HepG2 (cell line): ENCODE data around the gene FAM24B. TPM values are rescaled to one million over a fixed set of nuclear protein-coding genes. Genes with fewer than 3 reads are reported as not detected.
A peak's percentile ranks its signal among the peaks of the same experiment; 100 is the strongest.

Source experiments
- ATAC-seq: fragments of 200-7000 bp; cut with Tn5 transposase; 3 replicates; pipeline ENCODE4 v1.9.1; 2020; ENCODE audit warnings: mild to moderate bottlenecking, moderate library complexity
- BruUV-seq: library from RNA; stranded (reverse); fragments of 400-500 nt; replicated peaks from 2 replicates; lab custom pipeline; 2021; lab: Mats Ljungman, UMichigan
- CTCF ChIA-PET: fragments of 300-600 bp; formaldehyde crosslinking; extraction: SDS; loops from one replicate; lab custom pipeline; 2021; ENCODE audit warnings: low total read pairs, inconsistent platforms, low intra/inter-chr PET ratio; lab: Yijun Ruan, JAX
- POLR2A ChIA-PET: fragments of 350-600 bp; sonication (Branson Sonifier 250); formaldehyde crosslinking; loops from one replicate; lab custom pipeline; 2020; ENCODE audit warnings: antibody characterized with exemption, inconsistent platforms; lab: Yijun Ruan, JAX
- DNase-seq: peaks from one replicate; pipeline ENCODE4 v3.0.0-alpha.2; 2015; ENCODE audit warnings: low spot score
- FAIRE-seq: peaks from 3 replicates; lab custom pipeline; 2011; peaks lifted over from hg19 to GRCh38; lab: Jason Lieb, UNC
- H2AFZ ChIP-seq: one replicate; pipeline ENCODE4 v1.6.1; 2011; ENCODE audit warnings: low read length, inconsistent platforms
- H3K27ac ChIP-seq: fragments of 300-600 bp; 3 replicates; pipeline ENCODE4 v1.8.0; 2011; ENCODE audit warnings: mixed run types, mild to moderate bottlenecking, mixed read lengths, low read length, inconsistent platforms; ENCODE audit not compliant: insufficient read depth; ENCODE audit errors: extremely low read length
- H3K27me3 ChIP-seq, 2 experiments: fragments of 200-600 bp in 1 of 2; 2 replicates in 1 of 2; 3 replicates in 1 of 2; pipeline versions ENCODE4 v1.6.0 to v1.8.0; 2011; ENCODE audit warnings: low read length in 2 of 2, mild to moderate bottlenecking in 2 of 2, moderate library complexity in 2 of 2, inconsistent platforms in 1 of 2; ENCODE audit not compliant: insufficient read depth in 2 of 2, control insufficient read depth in 1 of 2
- H3K36me3 ChIP-seq, 2 experiments: fragments of 200-600 bp in 1 of 2; replicated peaks in 1 of 2; 2 replicates in 1 of 2; 3 replicates in 1 of 2; pipeline versions ENCODE4 v1.5.1 to v1.8.0; 2011; ENCODE audit warnings: low read length in 2 of 2, inconsistent platforms in 1 of 2; ENCODE audit not compliant: insufficient read depth in 2 of 2, control insufficient read depth in 1 of 2
- H3K4me1 ChIP-seq: 2 replicates; pipeline ENCODE4 v1.5.1; 2012; ENCODE audit warnings: low read length, inconsistent platforms; ENCODE audit not compliant: insufficient read depth
- H3K4me2 ChIP-seq: 2 replicates; pipeline ENCODE4 v1.6.0; 2011; ENCODE audit warnings: low read depth, low read length, inconsistent platforms
- H3K4me3 ChIP-seq, 3 experiments: fragments of 200-600 bp in 1 of 3; sonication (generic), shearing (Covaris generic) in 1 of 3; replicated peaks in 1 of 3; 2 replicates each; pipeline ENCODE4 v1.5.1; 2011 to 2016; ENCODE audit warnings: low read length in 3 of 3, inconsistent platforms in 2 of 3, low read depth in 2 of 3, mild to moderate bottlenecking in 2 of 3, control low read depth in 1 of 3, mixed read lengths in 1 of 3; ENCODE audit not compliant: insufficient read depth in 1 of 3
- H3K79me2 ChIP-seq: one replicate; pipeline ENCODE4 v1.6.1; 2011; ENCODE audit warnings: low read length, inconsistent platforms; ENCODE audit not compliant: insufficient read depth
- H3K9ac ChIP-seq: 2 replicates; pipeline ENCODE4 v1.6.0; 2011; ENCODE audit warnings: mild to moderate bottlenecking, low read depth, low read length, inconsistent platforms; ENCODE audit not compliant: insufficient read depth
- H3K9me3 ChIP-seq: 2 replicates; pipeline ENCODE4 v1.5.1; 2012; ENCODE audit warnings: mild to moderate bottlenecking, low read length
- H4K20me1 ChIP-seq: 2 replicates; pipeline ENCODE4 v1.6.0; 2011; ENCODE audit warnings: inconsistent platforms, mild to moderate bottlenecking, low read length, moderate library complexity; ENCODE audit not compliant: insufficient read depth
- HNRNPK ChIP-seq: fragments of 200-400 bp; formaldehyde crosslinking; IDR thresholded peaks from 2 replicates; pipeline ENCODE4 v1.6.1; 2018; ENCODE audit warnings: low read length, low read depth, moderate library complexity, mild to moderate bottlenecking; ENCODE audit not compliant: poor library complexity, severe bottlenecking
- MYNN ChIP-seq: sonication (generic); formaldehyde crosslinking; IDR thresholded peaks from 2 replicates; pipeline ENCODE4 v1.4.0; 2020; ENCODE audit warnings: mild to moderate bottlenecking, low read depth, missing genetic modification reagents
- PHF5A ChIP-seq: IDR thresholded peaks from one replicate; pipeline ENCODE4 v1.6.1; 2018; ENCODE audit warnings: low read depth, missing genetic modification reagents; ENCODE audit not compliant: unreplicated experiment
- XBP1 ChIP-seq: sonication (generic); formaldehyde crosslinking; IDR thresholded peaks from 2 replicates; pipeline ENCODE4 v1.5.0; 2020; ENCODE audit warnings: missing genetic modification reagents
- ZBTB21 ChIP-seq: sonication (generic); formaldehyde crosslinking; IDR thresholded peaks from 2 replicates; pipeline ENCODE4 v1.4.0; 2020; ENCODE audit warnings: missing genetic modification reagents
- ZFP82 ChIP-seq: sonication (generic); formaldehyde crosslinking; IDR thresholded peaks from 2 replicates; pipeline ENCODE4 v1.5.1; 2020; ENCODE audit warnings: mild to moderate bottlenecking, missing genetic modification reagents, borderline replicate concordance
- ZNF225 ChIP-seq: sonication (generic); formaldehyde crosslinking; IDR thresholded peaks from 2 replicates; pipeline ENCODE4 v1.4.0; 2020; ENCODE audit warnings: mild to moderate bottlenecking, missing genetic modification reagents
- ZNF441 ChIP-seq: sonication (generic); formaldehyde crosslinking; IDR thresholded peaks from 2 replicates; pipeline ENCODE4 v1.7.0; 2021; ENCODE audit warnings: missing genetic modification reagents, borderline replicate concordance
- ZNF530 ChIP-seq: sonication (generic); formaldehyde crosslinking; IDR thresholded peaks from 2 replicates; pipeline ENCODE4 v1.5.0; 2020; ENCODE audit warnings: low read depth, mild to moderate bottlenecking, missing genetic modification reagents
- WGBS: methylation state at CpG from one replicate; pipeline ENCODE4 v1.1.6; 2017; ENCODE audit warnings: low lambda C conversion rate; 5-methylcytosine and 5-hydroxymethylcytosine counted together
- in situ Hi-C: cut with HindIII; loops from 2 replicates; pipeline ENCODE4 v1.10.0; 2017; ENCODE audit warnings: low pct_unique_long_range_greater_than_20kb; ENCODE audit not compliant: extremely low pct_ligation_motif_present
- intact Hi-C: fragments of 100-400 bp; cut with micrococcal nuclease; formaldehyde crosslinking; loops from one replicate; pipeline ENCODE4 v1.10.0; 2022; ENCODE audit not compliant: unreplicated experiment
- polyA plus RNA-seq, 8 experiments: library from polyadenylated mRNA; depleted of rRNA in 3 of 8; stranded (reverse) in 7 of 8; unstranded in 1 of 8; fragments of >200 nt; fragmentation: Illumina TruSeq in 4 of 8; extraction: Trizol in 4 of 8; gene quantifications; 2 replicates each; pipeline versions ENCODE4 v1.2.1 to v1.2.3, GENCODE V29; 2011 to 2016; ENCODE audit warnings: low read depth in 4 of 8, missing spikeins in 1 of 8, mixed read lengths in 1 of 8; ENCODE audit not compliant: insufficient read depth in 1 of 8
- total RNA-seq, 5 experiments: library from RNA; depleted of rRNA; stranded (reverse); fragments of >200 nt; fragmentation: Illumina TruSeq; extraction: Trizol; gene quantifications; 2 replicates each; pipeline ENCODE4 v1.2.3, GENCODE V29; 2016; ENCODE audit warnings: low read depth in 1 of 5
- TF ChIP-seq, protein P1 (sequence below): IDR thresholded peaks from 2 replicates; pipeline ENCODE4 v1.6.1; 2016; ENCODE audit warnings: low read depth, control low read depth
- TF ChIP-seq, protein P2 (sequence below): sonication (generic); formaldehyde crosslinking; IDR thresholded peaks from 2 replicates; pipeline ENCODE4 v1.5.1; 2020; ENCODE audit warnings: missing genetic modification reagents, mild to moderate bottlenecking, borderline replicate concordance

The FAM24B gene
- total and polyA plus RNA-seq, 2 of the 13 experiments (the other 11 are each of a cell fraction or from before 2014, with no cell fraction given): 1.9 to 3.0 TPM

DNA sequence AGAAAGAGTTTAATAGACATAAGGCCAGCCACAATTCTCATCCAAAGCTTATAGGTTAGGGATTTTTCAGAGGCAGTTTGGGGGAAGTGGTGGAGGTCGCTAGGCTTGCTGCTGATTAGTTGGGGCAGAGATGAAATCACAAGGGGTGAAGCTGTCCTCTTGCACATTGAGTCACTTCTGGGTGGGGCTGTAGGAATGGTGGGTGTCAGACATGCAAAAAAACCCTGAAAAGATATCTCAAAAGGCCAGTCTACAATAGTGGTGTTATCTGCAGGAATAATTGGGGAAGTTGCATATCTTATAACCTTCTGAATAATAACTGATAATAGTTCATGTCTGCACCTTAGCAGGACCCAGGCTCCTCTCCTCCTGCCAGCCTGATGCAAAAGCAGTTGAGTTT lies 2.1 kb downstream of the FAM24B start:
- DNase-seq (no peak), ATAC-seq (no peak), FAIRE-seq (no peak)
- H3K79me2 ChIP-seq: peaks cover 11% of the 10 kb centered on the region
- H4K20me1 ChIP-seq: no peaks in the 10 kb centered on the region
- WGBS: 50% methylated on average over 1 of the region's 1 CpG
- no peaks in the 10 kb centered on the region; a peak in 2 of 5 replicates for H3K27me3 ChIP-seq
- in situ Hi-C loops (no loop called here), intact Hi-C loops (no loop called here)
- H3K9me3 ChIP-seq: no peaks in the 10 kb centered on the region
- H3K36me3 ChIP-seq: no peaks in the 10 kb centered on the region
- TF ChIP-seq ZNF530 (CRISPR knock-in tag) (no peak), ZNF441 (CRISPR knock-in tag) (no peak), ZNF225 (CRISPR knock-in tag) (no peak), ZFP82 (CRISPR knock-in tag) (no peak), PHF5A (CRISPR knock-in tag) (no peak), HNRNPK (no peak), XBP1 (CRISPR knock-in tag) (no peak), MYNN (CRISPR knock-in tag) (no peak), ZBTB21 (no peak)
- TF ChIP-seq, protein P1, sequence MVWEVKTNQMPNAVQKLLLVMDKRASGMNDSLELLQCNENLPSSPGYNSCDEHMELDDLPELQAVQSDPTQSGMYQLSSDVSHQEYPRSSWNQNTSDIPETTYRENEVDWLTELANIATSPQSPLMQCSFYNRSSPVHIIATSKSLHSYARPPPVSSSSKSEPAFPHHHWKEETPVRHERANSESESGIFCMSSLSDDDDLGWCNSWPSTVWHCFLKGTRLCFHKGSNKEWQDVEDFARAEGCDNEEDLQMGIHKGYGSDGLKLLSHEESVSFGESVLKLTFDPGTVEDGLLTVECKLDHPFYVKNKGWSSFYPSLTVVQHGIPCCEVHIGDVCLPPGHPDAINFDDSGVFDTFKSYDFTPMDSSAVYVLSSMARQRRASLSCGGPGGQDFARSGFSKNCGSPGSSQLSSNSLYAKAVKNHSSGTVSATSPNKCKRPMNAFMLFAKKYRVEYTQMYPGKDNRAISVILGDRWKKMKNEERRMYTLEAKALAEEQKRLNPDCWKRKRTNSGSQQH (CRISPR knock-in tag): no peak
- TF ChIP-seq, protein P2, sequence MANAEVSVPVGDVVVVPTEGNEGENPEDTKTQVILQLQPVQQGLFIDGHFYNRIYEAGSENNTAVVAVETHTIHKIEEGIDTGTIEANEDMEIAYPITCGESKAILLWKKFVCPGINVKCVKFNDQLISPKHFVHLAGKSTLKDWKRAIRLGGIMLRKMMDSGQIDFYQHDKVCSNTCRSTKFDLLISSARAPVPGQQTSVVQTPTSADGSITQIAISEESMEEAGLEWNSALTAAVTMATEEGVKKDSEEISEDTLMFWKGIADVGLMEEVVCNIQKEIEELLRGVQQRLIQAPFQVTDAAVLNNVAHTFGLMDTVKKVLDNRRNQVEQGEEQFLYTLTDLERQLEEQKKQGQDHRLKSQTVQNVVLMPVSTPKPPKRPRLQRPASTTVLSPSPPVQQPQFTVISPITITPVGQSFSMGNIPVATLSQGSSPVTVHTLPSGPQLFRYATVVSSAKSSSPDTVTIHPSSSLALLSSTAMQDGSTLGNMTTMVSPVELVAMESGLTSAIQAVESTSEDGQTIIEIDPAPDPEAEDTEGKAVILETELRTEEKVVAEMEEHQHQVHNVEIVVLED (CRISPR knock-in tag): no peak
- no peak overlapping the region for H3K9ac ChIP-seq
- H3K4me2 ChIP-seq: 0 out of 2 replicates have a peak overlapping the region, but pooled peaks have one; percentile 26
- H3K4me1 ChIP-seq: peaks cover 30% of the 10 kb centered on the region
- H3K27ac ChIP-seq: no peak overlapping the region
- no peak overlapping the region for H2AFZ ChIP-seq
- CTCF ChIA-PET: no interaction called here
- BruUV-seq: no TSS peak
- H3K4me3 ChIP-seq: no peak overlapping the region
- POLR2A ChIA-PET: no interaction called here
